Neural cell (in vitro differentiated cells): ENCODE results near the gene ADGRG6. TPM values are rescaled to one million over a fixed set of nuclear protein-coding genes. Genes with fewer than 3 reads are reported as not detected.

Experiments
- H2AFZ ChIP-seq: fragments of 200-600, 300-800 bp; sonication (generic), shearing (Covaris generic); 2 replicates; pipeline ENCODE4 v1.6.0; 2014; ENCODE audit warnings: low read depth, mild to moderate bottlenecking, antibody characterized with exemption, low read length, moderate library complexity
- H3F3A ChIP-seq: fragments of 200-600 bp; shearing (Covaris generic); 2 replicates; pipeline ENCODE4 v1.6.1; 2016; ENCODE audit warnings: mild to moderate bottlenecking, moderate library complexity, mixed read lengths, antibody characterized with exemption, low read length; ENCODE audit not compliant: insufficient read depth, poor library complexity, severe bottlenecking
- H3K27ac ChIP-seq: fragments of 200-600, 300-800 bp; sonication (generic), shearing (Covaris generic); 2 replicates; pipeline ENCODE4 v1.5.1; 2014; ENCODE audit warnings: mild to moderate bottlenecking, low read length, moderate library complexity
- H3K27me3 ChIP-seq: fragments of 300-800, 200-600 bp; sonication (generic), shearing (Covaris generic); 2 replicates; pipeline ENCODE4 v1.6.0; 2014; ENCODE audit warnings: mild to moderate bottlenecking, low read depth, low read length, moderate library complexity; ENCODE audit not compliant: insufficient read depth
- H3K36me3 ChIP-seq: fragments of 300-800, 200-600 bp; sonication (generic), shearing (Covaris generic); 2 replicates; pipeline ENCODE4 v1.5.1; 2014; ENCODE audit warnings: mild to moderate bottlenecking, antibody characterized with exemption, low read length, moderate library complexity; ENCODE audit not compliant: insufficient read depth
- H3K4me2 ChIP-seq: fragments of 300-800, 200-600 bp; sonication (generic), shearing (Covaris generic); 2 replicates; pipeline ENCODE4 v1.6.0; 2014; ENCODE audit warnings: mild to moderate bottlenecking, low read length
- H3K4me3 ChIP-seq: fragments of 300-800, 200-600 bp; sonication (generic), shearing (Covaris generic); 2 replicates; pipeline ENCODE4 v1.5.1; 2014; ENCODE audit warnings: mild to moderate bottlenecking, low read length, moderate library complexity
- H3K79me2 ChIP-seq: fragments of 200-600 bp; shearing (Covaris generic); replicated peaks from 2 replicates; pipeline ENCODE4 v1.6.0; 2014; ENCODE audit warnings: mild to moderate bottlenecking, low read length, moderate library complexity; ENCODE audit not compliant: insufficient read depth
- H3K9ac ChIP-seq: fragments of 300-800, 200-600 bp; sonication (generic), shearing (Covaris generic); 2 replicates; pipeline ENCODE4 v1.6.1; 2016; ENCODE audit warnings: mild to moderate bottlenecking, low read length, mixed read lengths
- H3K9me2 ChIP-seq: fragments of 200-600 bp; shearing (Covaris generic); 2 replicates; pipeline ENCODE4 v1.6.1; 2016; ENCODE audit warnings: mild to moderate bottlenecking, low read length, mixed read lengths; ENCODE audit not compliant: insufficient read depth
- H3K9me3 ChIP-seq: fragments of 200-600, 300-800 bp; sonication (generic), shearing (Covaris generic); 2 replicates; pipeline ENCODE4 v1.6.1; 2016; ENCODE audit warnings: mild to moderate bottlenecking, mixed run types, low read length, moderate library complexity, mixed read lengths
- H4K20me1 ChIP-seq: fragments of 200-600 bp; shearing (Covaris generic); 2 replicates; pipeline ENCODE4 v1.6.1; 2016; ENCODE audit warnings: mild to moderate bottlenecking, mixed run types; ENCODE audit not compliant: insufficient read depth
- EP300 ChIP-seq: fragments of 450-650 bp; conservative IDR thresholded peaks from 2 replicates; pipeline ENCODE4 v1.6.1; 2014; ENCODE audit warnings: antibody characterized with exemption, mild to moderate bottlenecking, moderate library complexity; ENCODE audit not compliant: poor library complexity, severe bottlenecking
- EZH2 ChIP-seq: fragments of 200-600, 300-800 bp; shearing (Covaris generic), sonication (generic); IDR thresholded peaks from 2 replicates; pipeline ENCODE4 v1.6.1; 2014; ENCODE audit warnings: antibody characterized with exemption, low read length, borderline replicate concordance, mild to moderate bottlenecking; ENCODE audit not compliant: insufficient read depth, poor library complexity, severe bottlenecking
- MXI1 ChIP-seq: fragments of 450-650 bp; conservative IDR thresholded peaks from 2 replicates; pipeline ENCODE4 v1.6.1; 2014; ENCODE audit warnings: antibody characterized with exemption, mild to moderate bottlenecking; ENCODE audit not compliant: poor library complexity, severe bottlenecking
- POLR2AphosphoS5 ChIP-seq: IDR thresholded peaks from 2 replicates; pipeline ENCODE4 v1.6.1; 2012
- RAD21 ChIP-seq: fragments of 450-650 bp; conservative IDR thresholded peaks from 2 replicates; pipeline ENCODE4 v1.6.1; 2014; ENCODE audit warnings: antibody characterized with exemption, mild to moderate bottlenecking, moderate library complexity
- SMC3 ChIP-seq: fragments of 450-650 bp; conservative IDR thresholded peaks from 2 replicates; pipeline ENCODE4 v1.6.1; 2014; ENCODE audit warnings: antibody characterized with exemption, mild to moderate bottlenecking, moderate library complexity; ENCODE audit not compliant: poor library complexity
- TAF1 ChIP-seq: IDR thresholded peaks from 2 replicates; pipeline ENCODE4 v1.6.1; 2012; ENCODE audit warnings: low read depth
- polyA plus RNA-seq: library from polyadenylated mRNA; depleted of rRNA; stranded (reverse); fragments of >200 nt; gene quantifications from 2 replicates; pipeline ENCODE4 v1.2.3, GENCODE V29; 2014
- TF ChIP-seq, protein P1 (sequence below): fragments of 450-650 bp; IDR thresholded peaks from 2 replicates; pipeline ENCODE4 v1.5.1; 2014; ENCODE audit warnings: antibody characterized with exemption, mild to moderate bottlenecking, moderate library complexity; ENCODE audit not compliant: poor library complexity, severe bottlenecking
- TF ChIP-seq, protein P2 (sequence below): IDR thresholded peaks from 2 replicates; pipeline ENCODE4 v1.6.1; 2012; ENCODE audit warnings: borderline replicate concordance

ADGRG6 gene
- polyA plus RNA-seq, 1 donor from 2014 or later = 0.37 TPM

DNA sequence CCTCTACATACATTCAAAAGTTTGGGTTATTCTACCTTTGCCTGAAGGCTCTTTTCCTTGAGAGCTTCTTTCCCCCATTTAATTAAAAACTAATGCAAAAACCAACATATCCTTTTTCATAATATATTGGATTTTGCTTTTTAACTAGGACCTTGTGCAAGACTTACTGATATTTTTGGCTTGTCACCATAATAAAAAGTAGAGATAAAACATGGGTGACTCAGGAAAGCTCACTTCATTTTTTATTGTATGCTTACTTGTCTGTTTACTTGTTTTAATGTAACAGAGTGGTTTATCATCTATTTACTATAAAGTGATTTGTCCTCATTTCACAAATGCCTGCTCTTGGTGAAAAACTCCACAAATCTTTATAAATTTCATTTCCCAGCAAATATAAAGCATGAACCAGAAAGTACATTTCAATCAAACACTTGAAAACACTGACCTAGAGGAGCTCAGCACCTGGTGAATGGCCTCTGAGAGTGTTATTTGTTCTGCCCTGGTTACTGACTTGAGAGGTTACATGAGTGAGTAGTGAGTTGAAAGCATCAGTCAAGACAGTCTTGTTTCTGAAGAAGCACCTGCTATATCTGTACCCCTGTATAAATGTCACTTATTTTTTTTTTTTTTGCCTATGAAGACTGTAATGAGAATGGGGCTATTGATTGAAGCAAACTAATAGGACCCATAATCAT lies 20.8 kb downstream of the ADGRG6 start:
- Histone ChIP-seq H3K4me2 (no peak overlapping the region), H3F3A (no peaks in the 10 kb centered on the region), H3K36me3 (no peaks in the 10 kb centered on the region), H3K4me3 (no peak overlapping the region), H3K9me2 (no peaks in the 10 kb centered on the region), H3K9ac (no peak overlapping the region), H3K27ac (no peak overlapping the region), H3K27me3 (no peaks in the 10 kb centered on the region), H4K20me1 (no peaks in the 10 kb centered on the region), H3K79me2 (no peaks in the 10 kb centered on the region), H3K9me3 (no peaks in the 10 kb centered on the region), H2AFZ (no peak overlapping the region)
- TF ChIP-seq POLR2AphosphoS5 (no peak), MXI1 (no peak), EP300 (no peak), TAF1 (no peak)

DNA sequence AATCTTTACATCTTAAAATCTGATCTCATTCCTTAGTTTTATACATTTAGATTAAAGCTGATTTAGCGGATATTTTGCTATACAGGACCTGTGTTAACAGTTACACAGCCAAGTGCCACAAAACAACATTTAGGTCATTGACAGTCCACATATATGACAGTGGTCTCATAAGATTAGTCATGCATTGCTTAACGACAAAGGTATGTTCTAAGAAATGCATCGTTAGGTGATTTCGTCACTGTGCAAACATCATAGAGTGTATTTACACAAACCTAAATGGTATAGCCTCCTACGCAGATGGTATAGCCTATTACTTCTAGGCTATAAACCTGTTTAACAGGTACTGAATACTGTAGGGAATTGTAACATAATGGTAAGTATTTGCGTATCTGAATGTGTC lies 21.6 kb downstream of the ADGRG6 start:
- Histone ChIP-seq H3K4me2 (no peak overlapping the region), H3K36me3 (no peaks in the 10 kb centered on the region), H3K9ac (no peak overlapping the region), H3K4me3 (no peak overlapping the region), H3K27ac (no peak overlapping the region), H3K9me3 (no peaks in the 10 kb centered on the region), H4K20me1 (no peaks in the 10 kb centered on the region), H3K9me2 (no peaks in the 10 kb centered on the region), H3K79me2 (no peaks in the 10 kb centered on the region), H2AFZ (no peak overlapping the region), H3K27me3 (no peaks in the 10 kb centered on the region), H3F3A (no peaks in the 10 kb centered on the region)
- TF ChIP-seq SMC3 (no peak), RAD21 (no peak), POLR2AphosphoS5 (no peak)
- TF ChIP-seq, protein P1, sequence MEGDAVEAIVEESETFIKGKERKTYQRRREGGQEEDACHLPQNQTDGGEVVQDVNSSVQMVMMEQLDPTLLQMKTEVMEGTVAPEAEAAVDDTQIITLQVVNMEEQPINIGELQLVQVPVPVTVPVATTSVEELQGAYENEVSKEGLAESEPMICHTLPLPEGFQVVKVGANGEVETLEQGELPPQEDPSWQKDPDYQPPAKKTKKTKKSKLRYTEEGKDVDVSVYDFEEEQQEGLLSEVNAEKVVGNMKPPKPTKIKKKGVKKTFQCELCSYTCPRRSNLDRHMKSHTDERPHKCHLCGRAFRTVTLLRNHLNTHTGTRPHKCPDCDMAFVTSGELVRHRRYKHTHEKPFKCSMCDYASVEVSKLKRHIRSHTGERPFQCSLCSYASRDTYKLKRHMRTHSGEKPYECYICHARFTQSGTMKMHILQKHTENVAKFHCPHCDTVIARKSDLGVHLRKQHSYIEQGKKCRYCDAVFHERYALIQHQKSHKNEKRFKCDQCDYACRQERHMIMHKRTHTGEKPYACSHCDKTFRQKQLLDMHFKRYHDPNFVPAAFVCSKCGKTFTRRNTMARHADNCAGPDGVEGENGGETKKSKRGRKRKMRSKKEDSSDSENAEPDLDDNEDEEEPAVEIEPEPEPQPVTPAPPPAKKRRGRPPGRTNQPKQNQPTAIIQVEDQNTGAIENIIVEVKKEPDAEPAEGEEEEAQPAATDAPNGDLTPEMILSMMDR = no peak

DNA sequence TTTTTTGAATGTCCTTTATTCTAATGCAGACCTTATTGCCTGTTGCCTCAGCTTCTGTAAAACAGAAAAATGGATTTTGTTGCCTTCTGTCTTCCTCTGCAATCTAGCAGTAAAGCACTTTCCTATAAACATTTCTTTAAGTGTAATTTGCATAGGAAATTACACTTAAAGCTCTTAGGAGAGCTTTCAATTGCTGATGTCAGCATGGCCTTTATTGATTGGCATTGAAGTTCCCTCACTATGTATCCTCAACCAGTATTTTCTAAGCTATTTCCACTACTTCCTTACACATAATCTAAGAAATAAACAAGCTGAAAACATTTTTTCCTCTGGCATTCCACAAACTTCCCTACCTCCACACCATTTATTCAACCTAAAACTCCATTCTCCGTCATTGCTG lies 22.3 kb downstream of the ADGRG6 start:
- Histone ChIP-seq H4K20me1 (no peaks in the 10 kb centered on the region), H3K79me2 (no peaks in the 10 kb centered on the region)

More for the DNA sequence above, 22.3 kb downstream of the ADGRG6 start:
- H3K4me2 ChIP-seq = no peak overlapping the region
- no peaks in the 10 kb centered on the region for H3K9me3 ChIP-seq
- H3K36me3 ChIP-seq = no peaks in the 10 kb centered on the region
- no peak overlapping the region for H3K4me3 ChIP-seq
- TF ChIP-seq TAF1 = no peak
- TF ChIP-seq, protein P2, sequence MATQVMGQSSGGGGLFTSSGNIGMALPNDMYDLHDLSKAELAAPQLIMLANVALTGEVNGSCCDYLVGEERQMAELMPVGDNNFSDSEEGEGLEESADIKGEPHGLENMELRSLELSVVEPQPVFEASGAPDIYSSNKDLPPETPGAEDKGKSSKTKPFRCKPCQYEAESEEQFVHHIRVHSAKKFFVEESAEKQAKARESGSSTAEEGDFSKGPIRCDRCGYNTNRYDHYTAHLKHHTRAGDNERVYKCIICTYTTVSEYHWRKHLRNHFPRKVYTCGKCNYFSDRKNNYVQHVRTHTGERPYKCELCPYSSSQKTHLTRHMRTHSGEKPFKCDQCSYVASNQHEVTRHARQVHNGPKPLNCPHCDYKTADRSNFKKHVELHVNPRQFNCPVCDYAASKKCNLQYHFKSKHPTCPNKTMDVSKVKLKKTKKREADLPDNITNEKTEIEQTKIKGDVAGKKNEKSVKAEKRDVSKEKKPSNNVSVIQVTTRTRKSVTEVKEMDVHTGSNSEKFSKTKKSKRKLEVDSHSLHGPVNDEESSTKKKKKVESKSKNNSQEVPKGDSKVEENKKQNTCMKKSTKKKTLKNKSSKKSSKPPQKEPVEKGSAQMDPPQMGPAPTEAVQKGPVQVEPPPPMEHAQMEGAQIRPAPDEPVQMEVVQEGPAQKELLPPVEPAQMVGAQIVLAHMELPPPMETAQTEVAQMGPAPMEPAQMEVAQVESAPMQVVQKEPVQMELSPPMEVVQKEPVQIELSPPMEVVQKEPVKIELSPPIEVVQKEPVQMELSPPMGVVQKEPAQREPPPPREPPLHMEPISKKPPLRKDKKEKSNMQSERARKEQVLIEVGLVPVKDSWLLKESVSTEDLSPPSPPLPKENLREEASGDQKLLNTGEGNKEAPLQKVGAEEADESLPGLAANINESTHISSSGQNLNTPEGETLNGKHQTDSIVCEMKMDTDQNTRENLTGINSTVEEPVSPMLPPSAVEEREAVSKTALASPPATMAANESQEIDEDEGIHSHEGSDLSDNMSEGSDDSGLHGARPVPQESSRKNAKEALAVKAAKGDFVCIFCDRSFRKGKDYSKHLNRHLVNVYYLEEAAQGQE = no peak
- TF ChIP-seq SMC3 = no peak
- no peak for TF ChIP-seq POLR2AphosphoS5
- no peak for TF ChIP-seq RAD21
- no peak for TF ChIP-seq EP300
- TF ChIP-seq MXI1 = no peak
- TF ChIP-seq, protein P1 = no peak
- TF ChIP-seq EZH2 = no peak
- H3F3A ChIP-seq = no peaks in the 10 kb centered on the region
- peak overlapping the region; percentile 22 for H3K27ac ChIP-seq
- no peaks in the 10 kb centered on the region for H3K9me2 ChIP-seq
- H3K27me3 ChIP-seq = no peaks in the 10 kb centered on the region
- H2AFZ ChIP-seq = no peak overlapping the region
- H3K9ac ChIP-seq = no peak overlapping the region
